K562 (cell line): Measurements from ENCODE around the gene CAPN7. TPM values are rescaled to one million over a fixed set of nuclear protein-coding genes. Genes with fewer than 3 reads are reported as not detected.

ENCODE experiments used
- CHD1 ChIP-seq: fragments of 200-600 bp; sonication (generic); IDR thresholded peaks from one replicate; pipeline ENCODE4 v1.6.1; 2012; ENCODE audit warnings: mild to moderate bottlenecking, moderate library complexity, low read length, inconsistent platforms
- ELK3 ChIP-seq: fragments of 450-650 bp; formaldehyde crosslinking; IDR thresholded peaks from 2 replicates; pipeline ENCODE4 v1.4.0; 2020; ENCODE audit warnings: mild to moderate bottlenecking
- HES1 ChIP-seq: fragments of 450-650 bp; IDR thresholded peaks from 2 replicates; pipeline ENCODE4 v1.6.1; 2016; ENCODE audit warnings: low read depth, mild to moderate bottlenecking, moderate library complexity
- ID3 ChIP-seq, 2 experiments: fragments of 250-450 bp in 1 of 2; fragments of 450-650 bp in 1 of 2; sonication (Bioruptor Pico) in 1 of 2; IDR thresholded peaks; 2 replicates each; pipeline versions ENCODE4 v1.6.1 to v1.8.0; 2016 to 2021; ENCODE audit warnings: mild to moderate bottlenecking in 2 of 2, moderate library complexity in 2 of 2, missing compliant biosample characterization in 1 of 2, missing genetic modification characterization in 1 of 2
- L3MBTL2 ChIP-seq: fragments of 450-650 bp; IDR thresholded peaks from 2 replicates; pipeline ENCODE4 v1.6.1; 2016; ENCODE audit warnings: mild to moderate bottlenecking, moderate library complexity
- MEIS2 ChIP-seq: fragments of 450-650 bp; IDR thresholded peaks from 2 replicates; pipeline ENCODE4 v1.6.1; 2014; ENCODE audit warnings: mild to moderate bottlenecking; ENCODE audit not compliant: partially characterized antibody
- NEUROD1 ChIP-seq: fragments of 150-350 bp; IDR thresholded peaks from 2 replicates; pipeline ENCODE4 v1.6.1; 2014; ENCODE audit warnings: borderline replicate concordance, low read length, low read depth; ENCODE audit not compliant: partially characterized antibody
- PCBP2 ChIP-seq: fragments of 200-400 bp; formaldehyde crosslinking; IDR thresholded peaks from 2 replicates; pipeline ENCODE4 v1.6.1; 2018; ENCODE audit warnings: low read length, low read depth, mild to moderate bottlenecking, moderate library complexity; ENCODE audit not compliant: poor library complexity, severe bottlenecking
- SIN3B ChIP-seq: fragments of 450-650 bp; IDR thresholded peaks from 2 replicates; pipeline ENCODE4 v1.6.1; 2017; ENCODE audit warnings: low read depth, mild to moderate bottlenecking, moderate library complexity
- SMARCB1 ChIP-seq: IDR thresholded peaks from 2 replicates; pipeline ENCODE4 v1.6.1; 2011; ENCODE audit warnings: improper control_type of control experiment, low read depth; ENCODE audit not compliant: insufficient read length
- SMARCE1 ChIP-seq: fragments of 450-650 bp; IDR thresholded peaks from 2 replicates; pipeline ENCODE4 v1.7.1; 2016; ENCODE audit warnings: mild to moderate bottlenecking
- SREBF2 ChIP-seq: sonication (generic); formaldehyde crosslinking; IDR thresholded peaks from 2 replicates; pipeline ENCODE4 v1.4.0; 2020; ENCODE audit warnings: mild to moderate bottlenecking, missing genetic modification reagents
- ZFX ChIP-seq: sonication (generic); formaldehyde crosslinking; IDR thresholded peaks from 2 replicates; pipeline ENCODE4 v1.8.0; 2022; ENCODE audit warnings: mild to moderate bottlenecking, missing genetic modification reagents, moderate library complexity
- ZNF212 ChIP-seq: fragments of 450-650 bp; formaldehyde crosslinking; IDR thresholded peaks from 2 replicates; pipeline ENCODE4 v1.4.0; 2020; ENCODE audit warnings: mild to moderate bottlenecking
- ZNF407 ChIP-seq: fragments of 450-650 bp; IDR thresholded peaks from 2 replicates; pipeline ENCODE4 v1.6.1; 2016; ENCODE audit warnings: low read depth
- ZNF764 ChIP-seq: fragments of 250-450 bp; sonication (Bioruptor Pico); IDR thresholded peaks from 2 replicates; pipeline ENCODE4 v1.4.0; 2020; ENCODE audit warnings: low read depth, mild to moderate bottlenecking, moderate library complexity
- ZNF766 ChIP-seq: fragments of 200-800 bp; sonication (Bioruptor generic); conservative IDR thresholded peaks from 2 replicates; pipeline ENCODE4 v1.6.1; 2016; ENCODE audit warnings: missing genetic modification characterization, missing compliant biosample characterization
- polyA plus RNA-seq, 8 experiments: library from polyadenylated mRNA; depleted of rRNA in 4 of 8; stranded (reverse) in 5 of 8; unstranded in 3 of 8; fragments of >200 nt; fragmentation: Nextera tagmentation in 2 of 8; fragmentation: Illumina TruSeq in 1 of 8; extraction: Ambion mirVana in 2 of 8; extraction: Trizol in 1 of 8; gene quantifications; 2 replicates each; pipeline versions ENCODE4 v1.2.1 to v1.2.3, GENCODE V29; 2011 to 2014; ENCODE audit warnings: inconsistent platforms in 1 of 8, missing spikeins in 1 of 8
- total RNA-seq, 7 experiments: library from RNA; depleted of rRNA in 6 of 7; stranded (reverse); fragments of >200 nt in 6 of 7; fragmentation: Illumina TruSeq in 2 of 7; extraction: Trizol in 2 of 7; gene quantifications; 2 replicates each; pipeline versions ENCODE4 v1.2.1 to v1.2.3, GENCODE V29; 2011 to 2021; ENCODE audit warnings: low replicate concordance in 1 of 7

The CAPN7 gene
- total and polyA plus RNA-seq, 9 of the 15 experiments (the other 6 are each of a cell fraction or from before 2014, with no cell fraction given), result 6.5 to 42.7 (median 32.7) TPM

- no peak for TF ChIP-seq ZNF407
- no peak for TF ChIP-seq ZFX (CRISPR knock-in tag)
- no peak for TF ChIP-seq ELK3
- peak; percentile 46 for TF ChIP-seq MEIS2
- TF ChIP-seq SREBF2 (CRISPR knock-in tag), result no peak
- TF ChIP-seq CHD1, result no peak
- TF ChIP-seq L3MBTL2, result peak; percentile 36; the same call in 1 of the 2 replicates
- 0 out of 2 replicates have a peak, but pooled peaks have one; percentile 30 for TF ChIP-seq ZNF766 (CRISPR knock-in tag)
- TF ChIP-seq NEUROD1, result no peak
- TF ChIP-seq ID3 (CRISPR knock-in tag; IDR thresholded peaks at IDR 0.05), result no peak
- TF ChIP-seq ID3 (tag; IDR thresholded peaks at IDR 0.05), result peak; percentile 91
- TF ChIP-seq SMARCB1, result no peak
- TF ChIP-seq PCBP2, result no peak
- TF ChIP-seq ZNF764, result no peak
- no peak for TF ChIP-seq SIN3B
- TF ChIP-seq ZNF212, result no peak
- peak; percentile 26; the same call in 1 of the 2 replicates for TF ChIP-seq HES1
- TF ChIP-seq SMARCE1, result peak; percentile 64; the same call in 1 of the 2 replicates
Measured at GRCh38 chr3:15253023-15253697, 47.1 kb downstream of the CAPN7 start (continued).
